ENCODE results near the gene PKMYT1. TPM values are rescaled to one million over a fixed set of nuclear protein-coding genes. Genes with fewer than 3 reads are reported as not detected.

Gene PKMYT1
- total and polyA plus RNA-seq, 2 of the 4 experiments (the other 2 are of a cell fraction): 1.8 to 14.9 TPM

- in situ Hi-C loops (cut with MboI; ENCODE audit: low sequenced_read_pairs) (no loop called here), intact Hi-C loops (cut with micrococcal nuclease) (no loop called here), dilution Hi-C loops (cut with HindIII; ENCODE audit: low sequenced_read_pairs, unreplicated experiment) (no loop called here)
- Histone ChIP-seq H4K8ac (ENCODE audit: low read depth in 2 of 2, low read length in 2 of 2) (no peak overlapping the region), H3K14ac (replicated peaks; ENCODE audit: low read depth, low read length) (no peak overlapping the region), H3K79me1 (ENCODE audit: low read depth in 1 of 2, low read length in 2 of 2) (peaks cover 5 to 23% of the 10 kb centered on the region in 2 experiments; a peak in 3 of 4 replicates), H3K4me1 (ENCODE audit: control insufficient read depth, insufficient read depth, low read length) (peaks cover 7% of the 10 kb centered on the region; the same call in 1 of the 2 replicates), H2BK20ac (ENCODE audit: low read depth, low read length) (no peak overlapping the region), H3K18ac (ENCODE audit: low read depth, low read length) (no peak overlapping the region), H3K56ac (ENCODE audit: extremely low read depth, insufficient read depth, low read length) (no peak overlapping the region), H2AFZ (replicated peaks; ENCODE audit: low read length, poor library complexity) (no peak overlapping the region), H4K5ac (ENCODE audit: low read depth, low read length) (no peak overlapping the region), H2AK9ac (replicated peaks; ENCODE audit: low read depth, low read length, poor library complexity) (no peak overlapping the region), H2BK120ac (ENCODE audit: low read depth, low read length) (no peak overlapping the region), H3K9me1 (ENCODE audit: insufficient read depth, low read length) (peaks cover 17% of the 10 kb centered on the region), H4K20me1 (ENCODE audit: insufficient read depth, low read length) (peaks cover 31% of the 10 kb centered on the region), H3K27ac (ENCODE audit: insufficient read depth, low read length) (no peak overlapping the region), H2BK15ac (ENCODE audit: low read depth, low read length) (no peak overlapping the region), H3K4me3 (ENCODE audit: insufficient read depth, low read depth, low read length) (no peak overlapping the region), H3K23ac (ENCODE audit: low read depth, low read length) (no peak overlapping the region), H2AK5ac (ENCODE audit: low read depth, low read length) (no peak overlapping the region), H4K91ac (ENCODE audit: insufficient read depth, low read depth, low read length) (no peak overlapping the region), H3K9ac (ENCODE audit: low read depth, low read length) (no peak overlapping the region), H2BK5ac (ENCODE audit: low read depth, low read length, poor library complexity, severe bottlenecking) (no peak overlapping the region), H3K9me3 (ENCODE audit: control insufficient read depth, insufficient read depth, low read length) (no peaks in the 10 kb centered on the region; the same call in 1 of the 2 replicates), H3K27me3 (ENCODE audit: control insufficient read depth, insufficient read depth, low read length) (peaks cover 42% of the 10 kb centered on the region), H3K36me3 (ENCODE audit: control insufficient read depth, insufficient read depth, low read length) (peaks cover 2% of the 10 kb centered on the region; the same call in 1 of the 2 replicates), H3K4me2 (ENCODE audit: low read depth, low read length) (no peak overlapping the region), H3K4ac (ENCODE audit: low read depth, low read length) (no peak overlapping the region)
- no peak for TF ChIP-seq BHLHE40 (IDR thresholded peaks at IDR 0.05; ENCODE audit: low read depth, low read length)
- no peak for TF ChIP-seq RFX5 (IDR thresholded peaks at IDR 0.05; ENCODE audit: low read depth, low read length)
- no peak for TF ChIP-seq RAD21 (IDR thresholded peaks at IDR 0.05; ENCODE audit: low read length)
- no peak for TF ChIP-seq SMC3 (IDR thresholded peaks at IDR 0.05; ENCODE audit: low read depth, low read length)
- TF ChIP-seq, protein P1, sequence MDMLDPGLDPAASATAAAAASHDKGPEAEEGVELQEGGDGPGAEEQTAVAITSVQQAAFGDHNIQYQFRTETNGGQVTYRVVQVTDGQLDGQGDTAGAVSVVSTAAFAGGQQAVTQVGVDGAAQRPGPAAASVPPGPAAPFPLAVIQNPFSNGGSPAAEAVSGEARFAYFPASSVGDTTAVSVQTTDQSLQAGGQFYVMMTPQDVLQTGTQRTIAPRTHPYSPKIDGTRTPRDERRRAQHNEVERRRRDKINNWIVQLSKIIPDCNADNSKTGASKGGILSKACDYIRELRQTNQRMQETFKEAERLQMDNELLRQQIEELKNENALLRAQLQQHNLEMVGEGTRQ (IDR thresholded peaks at IDR 0.05; ENCODE audit: low read depth, low read length): no peak
- no peak for TF ChIP-seq CHD1 (IDR thresholded peaks at IDR 0.05; ENCODE audit: low read depth, low read length)
- TF ChIP-seq NFE2L2 (IDR thresholded peaks at IDR 0.05; ENCODE audit: low read depth, low read length): no peak
- no peak for TF ChIP-seq CTCF (conservative IDR thresholded peaks at IDR 0.05; ENCODE audit: low read depth, low read length)
- no peak for TF ChIP-seq MXI1 (IDR thresholded peaks at IDR 0.05; ENCODE audit: borderline replicate concordance, low read depth, low read length)
- TF ChIP-seq MAZ (IDR thresholded peaks at IDR 0.05; ENCODE audit: borderline replicate concordance, low read depth, low read length): no peak
- TF ChIP-seq RCOR1 (IDR thresholded peaks at IDR 0.05; ENCODE audit: insufficient replicate concordance, low read length): no peak
- no peak for TF ChIP-seq MAFK (IDR thresholded peaks at IDR 0.05; ENCODE audit: low read depth, low read length)
- TF ChIP-seq, protein P2, sequence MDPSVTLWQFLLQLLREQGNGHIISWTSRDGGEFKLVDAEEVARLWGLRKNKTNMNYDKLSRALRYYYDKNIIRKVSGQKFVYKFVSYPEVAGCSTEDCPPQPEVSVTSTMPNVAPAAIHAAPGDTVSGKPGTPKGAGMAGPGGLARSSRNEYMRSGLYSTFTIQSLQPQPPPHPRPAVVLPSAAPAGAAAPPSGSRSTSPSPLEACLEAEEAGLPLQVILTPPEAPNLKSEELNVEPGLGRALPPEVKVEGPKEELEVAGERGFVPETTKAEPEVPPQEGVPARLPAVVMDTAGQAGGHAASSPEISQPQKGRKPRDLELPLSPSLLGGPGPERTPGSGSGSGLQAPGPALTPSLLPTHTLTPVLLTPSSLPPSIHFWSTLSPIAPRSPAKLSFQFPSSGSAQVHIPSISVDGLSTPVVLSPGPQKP (IDR thresholded peaks at IDR 0.05; ENCODE audit: borderline replicate concordance, low read depth, low read length): no peak
- no peak for TF ChIP-seq POLR2A (IDR thresholded peaks at IDR 0.05; ENCODE audit: low read depth, low read length)
- TF ChIP-seq FOS (IDR thresholded peaks at IDR 0.05; ENCODE audit: low read depth, low read length): no peak
- TF ChIP-seq CEBPB (IDR thresholded peaks at IDR 0.05; ENCODE audit: low read depth, low read length): no peak
- ATAC-seq (ENCODE audit: low read depth): no peak
- no TSS peak for BruUV-seq (replicated peaks)
- no peak for DNase-seq
- WGBS, 2 experiments (ENCODE audit: extremely low coverage in 2 of 2, insufficient read length in 1 of 2): 60% methylated on average over 5 of the region's 33 CpGs; no CpG with 5 or more reads in 1 of the 2 experiments
- ChIA-PET CTCF (no interaction called here), POLR2A (ENCODE audit: unreplicated experiment) (no interaction called here)
These were observed 12.5 kb downstream of the PKMYT1 start for GRCh38 chr16:2967721-2968161.
